Measurements from ENCODE around the gene FBXO11.

Gene FBXO11

GRCh38 chr2:47782671-47783485 is 123.4 kb downstream of the FBXO11 start, which contains the start of gene MSH6:
Gene MSH6, plus strand, starts transcription at chr2:47783145. Its CDS starts 89 bp downstream, at chr2:47783234.
- Mint-ChIP-seq H3K27ac (peak within 1 kb of the TSS; percentile 67 to 88), H3K9me3 (no peaks in the 10 kb centered on the region), H3K4me3 (peak within 1 kb of the TSS; percentile 88 to 94), H3K4me1 (ENCODE audit: low read depth in 2 of 2) (peaks cover 14 to 16% of the 10 kb centered on the region in 2 donors), H3K27me3 (no peaks in the 10 kb centered on the region), H3K36me3 (ENCODE audit: insufficient read depth) (peaks cover 9% of the 10 kb centered on the region)
- DNase-seq, result peak; percentile 81 to 89 (median 84)
- peak; percentile 90 for ATAC-seq (replicated peaks)

- H3K27ac Mint-ChIP-seq, result peak overlapping the region; percentile 67 to 88
- ATAC-seq (replicated peaks), result no peak
- H3K4me3 Mint-ChIP-seq, result peak overlapping the region; percentile 88 to 94
- DNase-seq, result no peak
- peaks cover 14 to 16% of the 10 kb centered on the region in 2 donors for H3K4me1 Mint-ChIP-seq (ENCODE audit: low read depth in 2 of 2)
- peaks cover 9% of the 10 kb centered on the region for H3K36me3 Mint-ChIP-seq (ENCODE audit: insufficient read depth)
- H3K9me3 Mint-ChIP-seq, result no peaks in the 10 kb centered on the region
- no peaks in the 10 kb centered on the region for H3K27me3 Mint-ChIP-seq
These were observed 124.0 kb downstream of the FBXO11 start for GRCh38 chr2:47782381-47782670.

GRCh38 chr2:47779426-47779790 is 126.9 kb downstream of the FBXO11 start:
- Mint-ChIP-seq H3K27ac (no peak overlapping the region), H3K9me3 (no peaks in the 10 kb centered on the region), H3K4me3 (no peak overlapping the region), H3K4me1 (ENCODE audit: low read depth in 2 of 2) (peaks cover 0 to 3% of the 10 kb centered on the region in 2 donors), H3K27me3 (no peaks in the 10 kb centered on the region), H3K36me3 (ENCODE audit: insufficient read depth) (peaks cover 4% of the 10 kb centered on the region)
- DNase-seq, result no peak
- ATAC-seq (replicated peaks), result no peak

- Mint-ChIP-seq H3K4me3 (no peak overlapping the region), H3K4me1 (ENCODE audit: low read depth in 2 of 2) (peaks cover 0 to 3% of the 10 kb centered on the region in 2 donors), H3K9me3 (no peaks in the 10 kb centered on the region), H3K36me3 (ENCODE audit: insufficient read depth) (peaks cover under 1% of the 10 kb centered on the region), H3K27ac (peak overlapping the region in 1 of 2 donors; percentile 41), H3K27me3 (no peaks in the 10 kb centered on the region)
- DNase-seq (no peak), ATAC-seq (replicated peaks) (no peak)
These were observed 127.4 kb downstream of the FBXO11 start for GRCh38 chr2:47778698-47779425.

- H3K9me3 Mint-ChIP-seq, result no peaks in the 10 kb centered on the region
These were observed 128.9 kb downstream of the FBXO11 start for GRCh38 chr2:47777277-47777937.

GRCh38 chr2:47774567-47774966 is 131.7 kb downstream of the FBXO11 start:
- no peak overlapping the region for H3K4me3 Mint-ChIP-seq
- no peaks in the 10 kb centered on the region for H3K36me3 Mint-ChIP-seq (ENCODE audit: insufficient read depth)
- no peak for DNase-seq
- no peaks in the 10 kb centered on the region for H3K4me1 Mint-ChIP-seq (ENCODE audit: low read depth in 2 of 2)
- H3K27ac Mint-ChIP-seq, result no peak overlapping the region
- no peaks in the 10 kb centered on the region for H3K27me3 Mint-ChIP-seq
- no peaks in the 10 kb centered on the region for H3K9me3 Mint-ChIP-seq
- no peak for ATAC-seq (replicated peaks)

More at GRCh38 chr2:47777277-47777937, 128.9 kb downstream of the FBXO11 start:
- Mint-ChIP-seq H3K4me3 (no peak overlapping the region), H3K27me3 (no peaks in the 10 kb centered on the region), H3K4me1 (ENCODE audit: low read depth in 2 of 2) (no peaks in the 10 kb centered on the region), H3K27ac (no peak overlapping the region), H3K36me3 (ENCODE audit: insufficient read depth) (no peaks in the 10 kb centered on the region)
- ATAC-seq (replicated peaks) (no peak), DNase-seq (no peak)

GRCh38 chr2:47772343-47772742 is 134.0 kb downstream of the FBXO11 start:
- Mint-ChIP-seq H3K4me1 (ENCODE audit: low read depth in 2 of 2) (peaks cover 6 to 8% of the 10 kb centered on the region in 2 donors), H3K27me3 (no peaks in the 10 kb centered on the region), H3K36me3 (ENCODE audit: insufficient read depth) (no peaks in the 10 kb centered on the region), H3K9me3 (no peaks in the 10 kb centered on the region), H3K27ac (no peak overlapping the region), H3K4me3 (no peak overlapping the region)
- ATAC-seq (replicated peaks) (no peak), DNase-seq (no peak)

- Mint-ChIP-seq H3K4me1 (ENCODE audit: low read depth in 2 of 2) (peaks cover 6 to 8% of the 10 kb centered on the region in 2 donors), H3K27me3 (no peaks in the 10 kb centered on the region), H3K4me3 (no peak overlapping the region), H3K27ac (no peak overlapping the region), H3K36me3 (ENCODE audit: insufficient read depth) (peaks cover 3% of the 10 kb centered on the region), H3K9me3 (no peaks in the 10 kb centered on the region)
- DNase-seq (no peak), ATAC-seq (replicated peaks) (no peak)
These were observed 135.1 kb downstream of the FBXO11 start for GRCh38 chr2:47771211-47771610.

GRCh38 chr2:47769318-47769717 is 137.0 kb downstream of the FBXO11 start:
- Mint-ChIP-seq H3K4me1 (ENCODE audit: low read depth in 2 of 2) (peaks cover 6 to 8% of the 10 kb centered on the region in 2 donors), H3K9me3 (no peaks in the 10 kb centered on the region), H3K27ac (peak overlapping the region in 1 of 2 donors; percentile 19), H3K4me3 (no peak overlapping the region), H3K36me3 (ENCODE audit: insufficient read depth) (peaks cover 3% of the 10 kb centered on the region), H3K27me3 (no peaks in the 10 kb centered on the region)
- DNase-seq, result no peak
- ATAC-seq (replicated peaks), result no peak

- Mint-ChIP-seq H3K9me3 (no peaks in the 10 kb centered on the region), H3K4me1 (ENCODE audit: low read depth in 2 of 2) (peaks cover 6 to 8% of the 10 kb centered on the region in 2 donors), H3K36me3 (ENCODE audit: insufficient read depth) (peaks cover 3% of the 10 kb centered on the region), H3K4me3 (peak overlapping the region; percentile 56 to 61), H3K27me3 (peaks cover 0 to 12% of the 10 kb centered on the region in 2 donors), H3K27ac (no peak overlapping the region)
- ATAC-seq (replicated peaks) (peak; percentile 93), DNase-seq (peak; percentile 69 to 78 (median 70))
These were observed 138.3 kb downstream of the FBXO11 start for GRCh38 chr2:47767880-47768609.

- DNase-seq (no peak), ATAC-seq (replicated peaks) (no peak)
- H3K27me3 Mint-ChIP-seq, result peaks cover 0 to 15% of the 10 kb centered on the region in 2 donors
- no peak overlapping the region for H3K27ac Mint-ChIP-seq
- peaks cover 6 to 8% of the 10 kb centered on the region in 2 donors for H3K4me1 Mint-ChIP-seq (ENCODE audit: low read depth in 2 of 2)
- peak overlapping the region; percentile 56 to 61 for H3K4me3 Mint-ChIP-seq
- no peaks in the 10 kb centered on the region for H3K9me3 Mint-ChIP-seq
- peaks cover 3% of the 10 kb centered on the region for H3K36me3 Mint-ChIP-seq (ENCODE audit: insufficient read depth)
These were observed 138.8 kb downstream of the FBXO11 start for GRCh38 chr2:47767497-47767844.

GRCh38 chr2:47751856-47752414 is 154.4 kb downstream of the FBXO11 start:
- Mint-ChIP-seq H3K27me3 (no peaks in the 10 kb centered on the region), H3K36me3 (ENCODE audit: insufficient read depth) (no peaks in the 10 kb centered on the region), H3K4me3 (peak overlapping the region in 1 of 2 donors; percentile 67), H3K27ac (peak overlapping the region; percentile 59 to 95), H3K4me1 (ENCODE audit: low read depth in 2 of 2) (peaks cover 0 to 7% of the 10 kb centered on the region in 2 donors), H3K9me3 (no peaks in the 10 kb centered on the region)
- ATAC-seq (replicated peaks) (no peak), DNase-seq (peak in 1 of 3 experiments; percentile 1)

GRCh38 chr2:47747878-47748277 is 158.4 kb downstream of the FBXO11 start:
- no peaks in the 10 kb centered on the region for H3K36me3 Mint-ChIP-seq (ENCODE audit: insufficient read depth)
- no peak overlapping the region for H3K27ac Mint-ChIP-seq
- H3K9me3 Mint-ChIP-seq, result no peaks in the 10 kb centered on the region
- DNase-seq, result no peak
- H3K27me3 Mint-ChIP-seq, result peaks cover 12 to 22% of the 10 kb centered on the region in 2 donors
- H3K4me3 Mint-ChIP-seq, result no peak overlapping the region
- ATAC-seq (replicated peaks), result no peak
- H3K4me1 Mint-ChIP-seq (ENCODE audit: low read depth in 2 of 2), result peaks cover 0 to 7% of the 10 kb centered on the region in 2 donors
